Ascending aorta (tissue), 2 donors: Measurements from ENCODE around the gene TMEM40. TPM values are rescaled to one million over a fixed set of nuclear protein-coding genes. Genes with fewer than 3 reads are reported as not detected.
A peak's percentile ranks its signal among the peaks of the same experiment; 100 is the strongest.

ENCODE experiments used
- DNase-seq, 2 donors: peaks; one replicate each; pipeline ENCODE4 v3.0.0-alpha.2; 2019; ENCODE audit warnings: low spot score in 2 of 2
- H3K27ac ChIP-seq, 2 donors: fragments of 200-600 bp; sonication (generic); one replicate each; pipeline ENCODE4 v1.5.1; 2016 to 2017; ENCODE audit warnings: mild to moderate bottlenecking in 1 of 2
- H3K27me3 ChIP-seq: fragments of 200-600 bp; sonication (generic); one replicate; pipeline ENCODE4 v1.5.1; 2017
- H3K36me3 ChIP-seq, 2 donors: fragments of 200-600 bp; sonication (generic); one replicate each; pipeline ENCODE4 v1.5.1; 2016
- H3K4me1 ChIP-seq, 2 donors: fragments of 200-600 bp; sonication (generic); one replicate each; pipeline ENCODE4 v1.5.1; 2016 to 2017; ENCODE audit warnings: mild to moderate bottlenecking in 1 of 2
- H3K4me3 ChIP-seq, 2 donors: fragments of 200-600 bp; sonication (generic); one replicate each; pipeline ENCODE4 v1.5.1; 2016 to 2017; ENCODE audit warnings: mild to moderate bottlenecking in 1 of 2
- H3K9me3 ChIP-seq, 2 donors: fragments of 200-600 bp; sonication (generic); one replicate each; pipeline ENCODE4 v1.5.1; 2016
- intact Hi-C: fragments of 100-400 bp; cut with DNase I; formaldehyde crosslinking; loops from one replicate; pipeline ENCODE4 v1.15.1; 2023
- total RNA-seq: library from RNA; depleted of rRNA; stranded (reverse); fragments of >200 nt; gene quantifications from one replicate; pipeline ENCODE4 v1.1.0, GENCODE V29; 2016
- TF ChIP-seq, protein P1 (sequence below), 3 experiments: fragments of 200-600 bp in 2 of 3; fragments of 450-650 bp in 1 of 3; sonication (generic) in 2 of 3; IDR thresholded peaks; one replicate each; pipeline ENCODE4 v1.5.1; 2016 to 2019; ENCODE audit warnings: antibody characterized with exemption in 3 of 3, mild to moderate bottlenecking in 1 of 3, moderate library complexity in 1 of 3

The TMEM40 gene
- total RNA-seq, 1 donor from 2014 or later, result not detected

DNA sequence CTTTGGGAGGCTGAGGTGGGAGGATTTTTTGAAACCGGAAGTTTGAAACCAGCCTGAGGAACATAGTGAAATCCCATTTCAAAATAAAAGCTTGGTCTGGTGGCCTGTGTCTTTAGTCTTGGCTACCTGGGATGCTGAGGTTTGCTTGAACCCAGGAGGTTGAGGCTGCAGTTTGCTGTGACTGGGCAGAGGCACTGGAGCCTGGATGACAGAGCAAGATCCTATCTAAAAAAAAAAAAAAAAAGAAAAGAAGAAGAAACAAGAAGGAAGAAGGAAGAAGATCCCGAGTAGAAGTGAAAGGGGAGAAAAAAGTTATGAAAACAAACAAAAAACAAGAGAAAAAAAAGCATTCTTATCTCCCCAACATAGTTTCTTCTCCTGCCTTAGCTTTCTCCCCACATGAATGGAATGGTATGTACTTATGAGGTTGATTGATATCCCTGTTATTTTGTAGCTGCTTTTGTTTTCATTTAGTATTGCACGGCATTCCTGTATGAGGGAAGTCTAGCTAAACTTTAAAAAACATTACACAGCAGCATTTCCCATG lies 42.4 kb downstream of the TMEM40 start:
- no peaks in the 10 kb centered on the region for H3K27me3 ChIP-seq
- no peak overlapping the region for H3K27ac ChIP-seq
- peaks cover 0 to 4% of the 10 kb centered on the region in 2 donors for H3K4me1 ChIP-seq
- TF ChIP-seq, protein P1, sequence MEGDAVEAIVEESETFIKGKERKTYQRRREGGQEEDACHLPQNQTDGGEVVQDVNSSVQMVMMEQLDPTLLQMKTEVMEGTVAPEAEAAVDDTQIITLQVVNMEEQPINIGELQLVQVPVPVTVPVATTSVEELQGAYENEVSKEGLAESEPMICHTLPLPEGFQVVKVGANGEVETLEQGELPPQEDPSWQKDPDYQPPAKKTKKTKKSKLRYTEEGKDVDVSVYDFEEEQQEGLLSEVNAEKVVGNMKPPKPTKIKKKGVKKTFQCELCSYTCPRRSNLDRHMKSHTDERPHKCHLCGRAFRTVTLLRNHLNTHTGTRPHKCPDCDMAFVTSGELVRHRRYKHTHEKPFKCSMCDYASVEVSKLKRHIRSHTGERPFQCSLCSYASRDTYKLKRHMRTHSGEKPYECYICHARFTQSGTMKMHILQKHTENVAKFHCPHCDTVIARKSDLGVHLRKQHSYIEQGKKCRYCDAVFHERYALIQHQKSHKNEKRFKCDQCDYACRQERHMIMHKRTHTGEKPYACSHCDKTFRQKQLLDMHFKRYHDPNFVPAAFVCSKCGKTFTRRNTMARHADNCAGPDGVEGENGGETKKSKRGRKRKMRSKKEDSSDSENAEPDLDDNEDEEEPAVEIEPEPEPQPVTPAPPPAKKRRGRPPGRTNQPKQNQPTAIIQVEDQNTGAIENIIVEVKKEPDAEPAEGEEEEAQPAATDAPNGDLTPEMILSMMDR (IDR thresholded peaks at IDR 0.05), result no peak
- intact Hi-C loops, result loop anchor here (5.0 kb wide), 1 partner anchor 114 kb away; no protein-coding TSS in a partner anchor
- DNase-seq, result no peak
- H3K9me3 ChIP-seq, result no peaks in the 10 kb centered on the region
- no peak overlapping the region for H3K4me3 ChIP-seq
- no peaks in the 10 kb centered on the region for H3K36me3 ChIP-seq

- no peak overlapping the region for H3K27ac ChIP-seq
- intact Hi-C loops, result no loop called here
- TF ChIP-seq, protein P1 (IDR thresholded peaks at IDR 0.05), result no peak
Measured at GRCh38 chr3:12714278-12714677, 44.8 kb downstream of the TMEM40 start.

DNA sequence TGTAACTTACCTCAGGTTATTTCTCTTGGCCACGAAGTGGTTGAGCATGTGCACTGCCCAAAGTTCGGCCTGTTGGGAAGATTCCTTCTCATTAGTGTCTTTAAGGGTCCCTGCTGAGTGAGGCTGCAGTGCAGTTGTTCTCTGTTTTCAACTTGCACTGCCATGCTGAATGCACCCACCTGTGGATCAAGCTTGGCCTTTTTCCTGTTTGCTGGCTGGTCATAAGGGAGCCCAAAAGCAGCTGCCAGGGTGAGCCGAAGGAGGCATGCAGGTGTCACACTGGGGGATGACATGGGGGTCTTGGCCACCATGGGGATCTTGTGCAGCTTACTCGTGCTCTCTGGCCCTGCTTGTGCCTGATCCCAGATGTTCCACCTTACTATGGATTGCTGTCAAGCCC lies 49.0 kb downstream of the TMEM40 start:
- intact Hi-C loops, result no loop called here
- no peaks in the 10 kb centered on the region for H3K36me3 ChIP-seq

More at GRCh38 chr3:12714278-12714677, 44.8 kb downstream of the TMEM40 start:
- Histone ChIP-seq H3K27me3 (no peaks in the 10 kb centered on the region), H3K9me3 (no peaks in the 10 kb centered on the region), H3K4me1 (peaks cover 0 to 4% of the 10 kb centered on the region in 2 donors), H3K36me3 (no peaks in the 10 kb centered on the region), H3K4me3 (no peak overlapping the region)
- DNase-seq, result no peak

GRCh38 chr3:12709334-12709733 lies 49.7 kb downstream of the TMEM40 start:
- Histone ChIP-seq H3K4me1 (peaks cover 0 to 2% of the 10 kb centered on the region in 2 donors), H3K27me3 (no peaks in the 10 kb centered on the region), H3K4me3 (no peak overlapping the region), H3K9me3 (no peaks in the 10 kb centered on the region), H3K27ac (no peak overlapping the region), H3K36me3 (no peaks in the 10 kb centered on the region)
- TF ChIP-seq, protein P1 (IDR thresholded peaks at IDR 0.05), result no peak
- intact Hi-C loops, result loop anchor here (5.0 kb wide), 1 partner anchor 103 kb away; no protein-coding TSS in a partner anchor
- no peak for DNase-seq

More for the DNA sequence above, 49.0 kb downstream of the TMEM40 start:
- no peaks in the 10 kb centered on the region for H3K9me3 ChIP-seq
- H3K27ac ChIP-seq, result no peak overlapping the region
- no peak for DNase-seq
- H3K4me3 ChIP-seq, result no peak overlapping the region
- H3K27me3 ChIP-seq, result no peaks in the 10 kb centered on the region
- H3K4me1 ChIP-seq, result peaks cover 0 to 2% of the 10 kb centered on the region in 2 donors
- TF ChIP-seq, protein P1 (IDR thresholded peaks at IDR 0.05), result no peak

DNA sequence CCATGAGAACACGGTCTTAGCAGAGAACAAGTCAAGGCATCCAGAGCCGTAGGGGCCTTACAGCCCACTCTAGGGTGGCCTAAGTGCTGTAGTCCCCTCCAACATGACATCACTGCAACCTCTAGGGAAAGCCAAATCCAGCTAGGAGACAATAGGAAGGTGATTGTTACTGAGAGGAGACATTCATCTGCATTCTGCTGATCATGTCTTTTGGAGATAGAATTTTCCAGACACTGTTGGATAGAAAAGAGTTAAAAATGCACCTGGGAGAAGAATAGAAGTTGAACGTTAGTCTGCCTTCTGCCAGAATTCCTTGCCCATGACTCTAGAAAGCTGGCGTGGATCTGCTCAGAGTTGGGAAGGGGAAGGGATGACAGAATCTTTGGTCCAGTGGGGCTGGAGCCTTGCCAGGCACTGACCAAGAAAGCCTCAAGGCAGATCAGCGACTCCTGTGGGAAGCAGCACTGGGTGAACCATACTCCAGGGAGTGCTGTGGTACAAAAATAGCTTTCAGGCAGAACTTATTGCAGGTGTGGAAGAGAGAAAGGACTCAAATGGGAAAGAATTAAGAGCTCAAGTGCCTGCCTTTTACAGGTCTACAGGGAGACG lies 50.4 kb downstream of the TMEM40 start:
- H3K27me3 ChIP-seq, result no peaks in the 10 kb centered on the region
- no peak overlapping the region for H3K4me3 ChIP-seq
- intact Hi-C loops, result loop anchor here (5.0 kb wide), 1 partner anchor 104 kb away; no protein-coding TSS in a partner anchor
- DNase-seq, result peak in 1 of 2 donors; percentile 87
- TF ChIP-seq, protein P1 (IDR thresholded peaks at IDR 0.05), result peak in 1 of 3 experiments; percentile 13
- no peaks in the 10 kb centered on the region for H3K9me3 ChIP-seq
- no peak overlapping the region for H3K27ac ChIP-seq
- no peaks in the 10 kb centered on the region for H3K36me3 ChIP-seq
- peaks cover 0 to 2% of the 10 kb centered on the region in 2 donors for H3K4me1 ChIP-seq
